Retina (tissue), 1 donor: ENCODE measurements around the gene CHDH.

ENCODE experiments used
- DNase-seq: peaks from one replicate; pipeline ENCODE4 v3.0.0-alpha.2; 2016

Gene CHDH

GRCh38 chr3:53823956-53824657 is 22.1 kb downstream of the CHDH start:
- no peak for DNase-seq

GRCh38 chr3:53823026-53823955 is 22.9 kb downstream of the CHDH start:
- DNase-seq: no peak

- DNase-seq: no peak
These were observed 23.9 kb downstream of the CHDH start for GRCh38 chr3:53822331-53822741.

GRCh38 chr3:53821631-53822121 is 24.5 kb downstream of the CHDH start:
- DNase-seq: no peak

- DNase-seq: no peak
These were observed 25.3 kb downstream of the CHDH start for GRCh38 chr3:53820756-53821580.

- DNase-seq: no peak
These were observed 26.1 kb downstream of the CHDH start for GRCh38 chr3:53820084-53820483.

GRCh38 chr3:53819163-53819868 is 26.9 kb downstream of the CHDH start:
- DNase-seq: no peak

- DNase-seq: no peak
These were observed 27.7 kb downstream of the CHDH start for GRCh38 chr3:53818221-53819162.

GRCh38 chr3:53817809-53818208 is 28.4 kb downstream of the CHDH start:
- no peak for DNase-seq

- no peak for DNase-seq
These were observed 29.0 kb downstream of the CHDH start for GRCh38 chr3:53817211-53817610.

GRCh38 chr3:53816425-53816824 is 29.8 kb downstream of the CHDH start:
- DNase-seq: no peak

- no peak for DNase-seq
These were observed 30.6 kb downstream of the CHDH start for GRCh38 chr3:53815651-53816050.

- DNase-seq: no peak
These were observed 31.2 kb downstream of the CHDH start for GRCh38 chr3:53815067-53815466.

- DNase-seq: no peak
These were observed 32.3 kb downstream of the CHDH start for GRCh38 chr3:53813876-53814275.

- no peak for DNase-seq
These were observed 33.0 kb downstream of the CHDH start for GRCh38 chr3:53813229-53813628.

- no peak for DNase-seq
These were observed 33.8 kb downstream of the CHDH start for GRCh38 chr3:53812434-53812833.

GRCh38 chr3:53811143-53811927 is 34.9 kb downstream of the CHDH start:
- no peak for DNase-seq

- DNase-seq: no peak
These were observed 36.3 kb downstream of the CHDH start for GRCh38 chr3:53809764-53810400.

- DNase-seq: no peak
These were observed 37.0 kb downstream of the CHDH start for GRCh38 chr3:53809267-53809666.

- no peak for DNase-seq
These were observed 37.7 kb downstream of the CHDH start for GRCh38 chr3:53808496-53808895.
